ENCODE measurements around the gene PCDH1. TPM values are rescaled to one million over a fixed set of nuclear protein-coding genes. Genes with fewer than 3 reads are reported as not detected.
A peak's percentile ranks its signal among the peaks of the same experiment; 100 is the strongest.

PCDH1 gene
- total RNA-seq, 4 donors from 2014 or later: 23.0 to 52.8 (median 30.9) TPM

GRCh38 chr5:141856037-141856790 lies 22.0 kb downstream of the PCDH1 start:
- 66 to 95% methylated on average over 11 to 13 of the region's 21 CpGs for WGBS, 2 donors (ENCODE audit: low coverage in 1 of 2)
- H3K27me3 ChIP-seq: peaks cover 10% of the 10 kb centered on the region

GRCh38 chr5:141855265-141856036 lies 22.8 kb downstream of the PCDH1 start:
- Histone ChIP-seq H3K36me3 (peaks cover 0 to 9% of the 10 kb centered on the region in 2 donors), H3K4me1 (peaks cover 0 to 28% (median 0%) of the 10 kb centered on the region in 3 donors), H3K27ac (peak overlapping the region in 1 of 4 donors; percentile 57), H3K9me3 (no peaks in the 10 kb centered on the region), H3K4me3 (no peak overlapping the region), H3K27me3 (peaks cover 8% of the 10 kb centered on the region)
- 56 to 67% methylated on average over 1 of the region's 8 CpGs for WGBS, 2 donors (ENCODE audit: low coverage in 1 of 2)
- ATAC-seq: peak; percentile 26
- no peak for TF ChIP-seq CTCF (IDR thresholded peaks at IDR 0.05)
- TF ChIP-seq EP300 (IDR thresholded peaks at IDR 0.05): no peak
- TF ChIP-seq POLR2A (IDR thresholded peaks at IDR 0.05): no peak
- TF ChIP-seq POLR2AphosphoS5 (IDR thresholded peaks at IDR 0.05): no peak

More at GRCh38 chr5:141856037-141856790, 22.0 kb downstream of the PCDH1 start:
- ATAC-seq: no peak
- Histone ChIP-seq H3K9me3 (no peaks in the 10 kb centered on the region), H3K4me3 (no peak overlapping the region), H3K27ac (peak overlapping the region in 1 of 4 donors; percentile 57), H3K4me1 (peaks cover 0 to 21% (median 0%) of the 10 kb centered on the region in 3 donors), H3K36me3 (peaks cover 0 to 9% of the 10 kb centered on the region in 2 donors)
- TF ChIP-seq POLR2AphosphoS5 (IDR thresholded peaks at IDR 0.05) (no peak), EP300 (IDR thresholded peaks at IDR 0.05) (no peak), POLR2A (IDR thresholded peaks at IDR 0.05) (no peak), CTCF (IDR thresholded peaks at IDR 0.05) (no peak)

GRCh38 chr5:141853895-141854626 lies 24.1 kb downstream of the PCDH1 start:
- ATAC-seq: no peak
- Histone ChIP-seq H3K4me3 (no peak overlapping the region), H3K27ac (no peak overlapping the region), H3K4me1 (peaks cover 0 to 33% (median 0%) of the 10 kb centered on the region in 3 donors), H3K9me3 (no peaks in the 10 kb centered on the region), H3K27me3 (no peaks in the 10 kb centered on the region), H3K36me3 (peaks cover 0 to 9% of the 10 kb centered on the region in 2 donors)
- no peak for TF ChIP-seq CTCF (IDR thresholded peaks at IDR 0.05)
- TF ChIP-seq POLR2A (IDR thresholded peaks at IDR 0.05): no peak
- TF ChIP-seq POLR2AphosphoS5 (IDR thresholded peaks at IDR 0.05): no peak
- no peak for TF ChIP-seq EP300 (IDR thresholded peaks at IDR 0.05)
- WGBS, 2 donors (ENCODE audit: low coverage in 1 of 2): 68 to 91% methylated on average over 6 to 7 of the region's 33 CpGs

- Histone ChIP-seq H3K27me3 (no peaks in the 10 kb centered on the region), H3K36me3 (peaks cover 0 to 9% of the 10 kb centered on the region in 2 donors), H3K9me3 (no peaks in the 10 kb centered on the region), H3K4me3 (no peak overlapping the region), H3K27ac (no peak overlapping the region), H3K4me1 (peaks cover 0 to 32% (median 5%) of the 10 kb centered on the region in 3 donors)
- TF ChIP-seq CTCF (IDR thresholded peaks at IDR 0.05): no peak
- TF ChIP-seq POLR2AphosphoS5 (IDR thresholded peaks at IDR 0.05): no peak
- WGBS, 2 donors (ENCODE audit: low coverage in 1 of 2): 53% methylated on average over 2 of the region's 3 CpGs; no CpG with 5 or more reads in 1 of the 2 donors
- ATAC-seq: no peak
These were observed 25.8 kb downstream of the PCDH1 start for GRCh38 chr5:141852448-141852847.

All from gastroesophageal sphincter (tissue), 4 donors.